Lower leg skin (tissue), 3 donors: ENCODE results near the gene RAPGEF6.

ENCODE experiments used
- POLR2A ChIP-seq, 2 donors: fragments of 450-650 bp; IDR thresholded peaks; one replicate each; pipeline ENCODE4 v1.6.1; 2016 to 2017; ENCODE audit warnings: antibody characterized with exemption in 2 of 2, mild to moderate bottlenecking in 1 of 2, moderate library complexity in 1 of 2
- TF ChIP-seq, protein P1 (sequence below), 3 donors: fragments of 450-650 bp; IDR thresholded peaks; one replicate each; pipeline ENCODE4 v1.5.1; 2016; ENCODE audit warnings: antibody characterized with exemption in 3 of 3, mild to moderate bottlenecking in 3 of 3, moderate library complexity in 2 of 3

DNA sequence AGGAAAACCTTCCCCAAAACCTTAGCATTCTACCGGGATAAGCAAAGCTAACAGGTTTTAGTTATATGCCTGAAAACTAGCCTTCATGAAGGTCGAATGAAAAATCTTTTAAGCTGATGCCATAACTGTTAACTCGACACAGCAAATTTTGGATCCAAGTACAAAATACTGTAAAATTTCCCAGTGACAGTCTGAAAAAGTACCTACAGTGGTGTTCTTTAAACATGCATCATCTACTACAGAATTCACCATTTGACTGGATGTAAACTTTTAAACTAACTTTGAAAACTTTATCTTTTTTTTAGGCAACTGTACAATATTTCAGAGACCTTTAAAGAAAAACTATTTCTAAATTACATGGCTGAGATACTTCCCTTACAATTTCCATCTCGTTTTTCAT lies 791 bp downstream of the RAPGEF6 start:
- TF ChIP-seq POLR2A (IDR thresholded peaks at IDR 0.05): no peak
- TF ChIP-seq, protein P1, sequence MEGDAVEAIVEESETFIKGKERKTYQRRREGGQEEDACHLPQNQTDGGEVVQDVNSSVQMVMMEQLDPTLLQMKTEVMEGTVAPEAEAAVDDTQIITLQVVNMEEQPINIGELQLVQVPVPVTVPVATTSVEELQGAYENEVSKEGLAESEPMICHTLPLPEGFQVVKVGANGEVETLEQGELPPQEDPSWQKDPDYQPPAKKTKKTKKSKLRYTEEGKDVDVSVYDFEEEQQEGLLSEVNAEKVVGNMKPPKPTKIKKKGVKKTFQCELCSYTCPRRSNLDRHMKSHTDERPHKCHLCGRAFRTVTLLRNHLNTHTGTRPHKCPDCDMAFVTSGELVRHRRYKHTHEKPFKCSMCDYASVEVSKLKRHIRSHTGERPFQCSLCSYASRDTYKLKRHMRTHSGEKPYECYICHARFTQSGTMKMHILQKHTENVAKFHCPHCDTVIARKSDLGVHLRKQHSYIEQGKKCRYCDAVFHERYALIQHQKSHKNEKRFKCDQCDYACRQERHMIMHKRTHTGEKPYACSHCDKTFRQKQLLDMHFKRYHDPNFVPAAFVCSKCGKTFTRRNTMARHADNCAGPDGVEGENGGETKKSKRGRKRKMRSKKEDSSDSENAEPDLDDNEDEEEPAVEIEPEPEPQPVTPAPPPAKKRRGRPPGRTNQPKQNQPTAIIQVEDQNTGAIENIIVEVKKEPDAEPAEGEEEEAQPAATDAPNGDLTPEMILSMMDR (IDR thresholded peaks at IDR 0.05): no peak
